ENCODE results near the gene RRM2.

- no peak for TF ChIP-seq CTCF (IDR thresholded peaks at IDR 0.05)
- no peak for TF ChIP-seq POLR2A (IDR thresholded peaks at IDR 0.05)
Observed at GRCh38 chr2:10179422-10179821, 56.9 kb downstream of the RRM2 start.

Measured in uterus (tissue), 2 donors.